HEK293 (cell line): ENCODE data around the gene CYP27C1.

Experiments
- CTCF ChIP-seq: fragments of 450-650 bp; formaldehyde crosslinking; IDR thresholded peaks from 2 replicates; pipeline ENCODE4 v1.5.1; 2016; ENCODE audit warnings: missing biosample characterization, missing genetic modification characterization
- FEZF1 ChIP-seq: fragments of 450-650 bp; formaldehyde crosslinking; IDR thresholded peaks from 2 replicates; pipeline ENCODE4 v1.5.1; 2016; ENCODE audit warnings: missing biosample characterization, missing genetic modification characterization
- MYNN ChIP-seq: fragments of 450-650 bp; formaldehyde crosslinking; IDR thresholded peaks from 2 replicates; pipeline ENCODE4 v1.5.1; 2016; ENCODE audit warnings: missing biosample characterization, missing genetic modification characterization, borderline replicate concordance
- SETDB1 ChIP-seq: IDR thresholded peaks from one replicate; pipeline ENCODE4 v1.6.1; 2017; ENCODE audit warnings: mild to moderate bottlenecking, low read length, moderate library complexity, mixed read lengths; ENCODE audit not compliant: insufficient read length
- ZBTB10 ChIP-seq: fragments of 450-650 bp; formaldehyde crosslinking; IDR thresholded peaks from 2 replicates; pipeline ENCODE4 v1.5.1; 2016; ENCODE audit warnings: missing biosample characterization, missing genetic modification characterization
- ZNF274 ChIP-seq, 2 experiments: fragments of 200-500 bp in 1 of 2; fragments of 450-650 bp in 1 of 2; sonication (Bioruptor generic) in 1 of 2; formaldehyde crosslinking in 1 of 2; IDR thresholded peaks; 2 replicates each; pipeline versions ENCODE4 v1.5.1 to v1.6.1; 2014 to 2016; ENCODE audit warnings: borderline replicate concordance in 1 of 2, inconsistent platforms in 1 of 2, low read length in 1 of 2, missing biosample characterization in 1 of 2, missing genetic modification characterization in 1 of 2
- ZNF521 ChIP-seq: fragments of 450-650 bp; formaldehyde crosslinking; IDR thresholded peaks from 2 replicates; pipeline ENCODE4 v1.5.1; 2017; ENCODE audit warnings: missing biosample characterization, mild to moderate bottlenecking, missing genetic modification characterization
- TF ChIP-seq, protein P1 (sequence below): fragments of 450-650 bp; formaldehyde crosslinking; IDR thresholded peaks from 2 replicates; pipeline ENCODE4 v1.5.1; 2016; ENCODE audit warnings: missing biosample characterization, missing genetic modification characterization

- TF ChIP-seq MYNN (tag by site-specific recombination): no peak
- no peak for TF ChIP-seq ZBTB10 (tag by site-specific recombination)
- no peak for TF ChIP-seq CTCF
- peak; percentile 47 for TF ChIP-seq SETDB1
- TF ChIP-seq ZNF521 (tag by site-specific recombination): no peak
- TF ChIP-seq, protein P1, sequence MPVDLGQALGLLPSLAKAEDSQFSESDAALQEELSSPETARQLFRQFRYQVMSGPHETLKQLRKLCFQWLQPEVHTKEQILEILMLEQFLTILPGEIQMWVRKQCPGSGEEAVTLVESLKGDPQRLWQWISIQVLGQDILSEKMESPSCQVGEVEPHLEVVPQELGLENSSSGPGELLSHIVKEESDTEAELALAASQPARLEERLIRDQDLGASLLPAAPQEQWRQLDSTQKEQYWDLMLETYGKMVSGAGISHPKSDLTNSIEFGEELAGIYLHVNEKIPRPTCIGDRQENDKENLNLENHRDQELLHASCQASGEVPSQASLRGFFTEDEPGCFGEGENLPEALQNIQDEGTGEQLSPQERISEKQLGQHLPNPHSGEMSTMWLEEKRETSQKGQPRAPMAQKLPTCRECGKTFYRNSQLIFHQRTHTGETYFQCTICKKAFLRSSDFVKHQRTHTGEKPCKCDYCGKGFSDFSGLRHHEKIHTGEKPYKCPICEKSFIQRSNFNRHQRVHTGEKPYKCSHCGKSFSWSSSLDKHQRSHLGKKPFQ: no peak
- TF ChIP-seq ZNF274 (IDR thresholded peaks at IDR 0.05; ENCODE audit: low read length): no peak
- TF ChIP-seq ZNF274 (tag by site-specific recombination; IDR thresholded peaks at IDR 0.05; ENCODE audit: borderline replicate concordance): no peak
- no peak for TF ChIP-seq FEZF1 (tag by site-specific recombination)
Observed at GRCh38 chr2:127216593-127216992, 3.5 kb downstream of the CYP27C1 start.
